Measurements from ENCODE around the gene PFDN1.

The PFDN1 gene

GRCh38 chr5:140338908-140339307 is 36.0 kb upstream of the PFDN1 start:
- no peak overlapping the region for H3K4me3 Mint-ChIP-seq
- no peaks in the 10 kb centered on the region for H3K27me3 Mint-ChIP-seq
- H3K27ac Mint-ChIP-seq = no peak overlapping the region
- H3K36me3 Mint-ChIP-seq (ENCODE audit: low read depth) = peaks cover 13% of the 10 kb centered on the region
- no peaks in the 10 kb centered on the region for H3K9me3 Mint-ChIP-seq
- H3K4me1 Mint-ChIP-seq (ENCODE audit: low read depth) = peaks cover 40% of the 10 kb centered on the region

GRCh38 chr5:140338336-140338735 is 35.4 kb upstream of the PFDN1 start:
- Mint-ChIP-seq H3K27me3 (no peaks in the 10 kb centered on the region), H3K36me3 (ENCODE audit: low read depth) (peaks cover 18% of the 10 kb centered on the region), H3K4me3 (no peak overlapping the region), H3K9me3 (no peaks in the 10 kb centered on the region), H3K27ac (no peak overlapping the region), H3K4me1 (ENCODE audit: low read depth) (peaks cover 34% of the 10 kb centered on the region)

GRCh38 chr5:140337880-140338279 is 35.0 kb upstream of the PFDN1 start:
- Mint-ChIP-seq H3K9me3 (no peaks in the 10 kb centered on the region), H3K27ac (no peak overlapping the region), H3K4me3 (no peak overlapping the region), H3K36me3 (ENCODE audit: low read depth) (peaks cover 22% of the 10 kb centered on the region), H3K4me1 (ENCODE audit: low read depth) (peaks cover 30% of the 10 kb centered on the region), H3K27me3 (no peaks in the 10 kb centered on the region)

- Mint-ChIP-seq H3K9me3 (no peaks in the 10 kb centered on the region), H3K27ac (no peak overlapping the region), H3K27me3 (no peaks in the 10 kb centered on the region), H3K36me3 (ENCODE audit: low read depth) (peaks cover 18% of the 10 kb centered on the region), H3K4me3 (no peak overlapping the region), H3K4me1 (ENCODE audit: low read depth) (peaks cover 15% of the 10 kb centered on the region)
These were observed 33.5 kb upstream of the PFDN1 start for GRCh38 chr5:140336388-140336787.

GRCh38 chr5:140331638-140332037 is 28.7 kb upstream of the PFDN1 start:
- H3K27ac Mint-ChIP-seq = no peak overlapping the region
- H3K4me1 Mint-ChIP-seq (ENCODE audit: low read depth) = peaks cover 4% of the 10 kb centered on the region
- peaks cover 14% of the 10 kb centered on the region for H3K36me3 Mint-ChIP-seq (ENCODE audit: low read depth)
- H3K27me3 Mint-ChIP-seq = peaks cover 3% of the 10 kb centered on the region
- no peak overlapping the region for H3K4me3 Mint-ChIP-seq
- no peaks in the 10 kb centered on the region for H3K9me3 Mint-ChIP-seq

- Mint-ChIP-seq H3K4me1 (ENCODE audit: low read depth) (peaks cover 4% of the 10 kb centered on the region), H3K4me3 (no peak overlapping the region), H3K27ac (no peak overlapping the region), H3K9me3 (no peaks in the 10 kb centered on the region), H3K27me3 (peaks cover 3% of the 10 kb centered on the region), H3K36me3 (ENCODE audit: low read depth) (peaks cover 14% of the 10 kb centered on the region)
These were observed 27.0 kb upstream of the PFDN1 start for GRCh38 chr5:140329739-140330481.

- Mint-ChIP-seq H3K9me3 (no peaks in the 10 kb centered on the region), H3K36me3 (ENCODE audit: low read depth) (peaks cover 3% of the 10 kb centered on the region), H3K27ac (no peak overlapping the region), H3K4me1 (ENCODE audit: low read depth) (peaks cover 13% of the 10 kb centered on the region), H3K4me3 (no peak overlapping the region), H3K27me3 (peaks cover 3% of the 10 kb centered on the region)
These were observed 25.3 kb upstream of the PFDN1 start for GRCh38 chr5:140328036-140328764.

GRCh38 chr5:140327589-140327988 is 24.7 kb upstream of the PFDN1 start:
- H3K27me3 Mint-ChIP-seq = peaks cover 3% of the 10 kb centered on the region

GRCh38 chr5:140325486-140325885 is 22.6 kb upstream of the PFDN1 start:
- H3K27me3 Mint-ChIP-seq = peaks cover 3% of the 10 kb centered on the region
- no peak overlapping the region for H3K27ac Mint-ChIP-seq
- no peaks in the 10 kb centered on the region for H3K9me3 Mint-ChIP-seq
- peaks cover 16% of the 10 kb centered on the region for H3K4me1 Mint-ChIP-seq (ENCODE audit: low read depth)
- H3K4me3 Mint-ChIP-seq = no peak overlapping the region
- H3K36me3 Mint-ChIP-seq (ENCODE audit: low read depth) = no peaks in the 10 kb centered on the region

More at GRCh38 chr5:140327589-140327988, 24.7 kb upstream of the PFDN1 start:
- Mint-ChIP-seq H3K27ac (no peak overlapping the region), H3K36me3 (ENCODE audit: low read depth) (no peaks in the 10 kb centered on the region), H3K4me3 (no peak overlapping the region), H3K9me3 (no peaks in the 10 kb centered on the region), H3K4me1 (ENCODE audit: low read depth) (peaks cover 16% of the 10 kb centered on the region)

GRCh38 chr5:140324617-140325241 is 21.8 kb upstream of the PFDN1 start:
- Mint-ChIP-seq H3K27me3 (peaks cover 3% of the 10 kb centered on the region), H3K4me3 (no peak overlapping the region), H3K9me3 (no peaks in the 10 kb centered on the region), H3K36me3 (ENCODE audit: low read depth) (no peaks in the 10 kb centered on the region), H3K27ac (no peak overlapping the region), H3K4me1 (ENCODE audit: low read depth) (peaks cover 16% of the 10 kb centered on the region)

GRCh38 chr5:140324041-140324600 is 21.2 kb upstream of the PFDN1 start:
- no peaks in the 10 kb centered on the region for H3K9me3 Mint-ChIP-seq
- no peak overlapping the region for H3K27ac Mint-ChIP-seq
- peaks cover 16% of the 10 kb centered on the region for H3K4me1 Mint-ChIP-seq (ENCODE audit: low read depth)
- H3K27me3 Mint-ChIP-seq = peaks cover 3% of the 10 kb centered on the region
- no peaks in the 10 kb centered on the region for H3K36me3 Mint-ChIP-seq (ENCODE audit: low read depth)
- no peak overlapping the region for H3K4me3 Mint-ChIP-seq

GRCh38 chr5:140322751-140323731 is 20.1 kb upstream of the PFDN1 start:
- H3K4me3 Mint-ChIP-seq = no peak overlapping the region
- peaks cover 16% of the 10 kb centered on the region for H3K4me1 Mint-ChIP-seq (ENCODE audit: low read depth)
- H3K36me3 Mint-ChIP-seq (ENCODE audit: low read depth) = no peaks in the 10 kb centered on the region
- H3K27ac Mint-ChIP-seq = no peak overlapping the region
- H3K9me3 Mint-ChIP-seq = no peaks in the 10 kb centered on the region
- H3K27me3 Mint-ChIP-seq = peaks cover 3% of the 10 kb centered on the region

- H3K9me3 Mint-ChIP-seq = no peaks in the 10 kb centered on the region
- H3K4me3 Mint-ChIP-seq = no peak overlapping the region
- no peaks in the 10 kb centered on the region for H3K36me3 Mint-ChIP-seq (ENCODE audit: low read depth)
- H3K4me1 Mint-ChIP-seq (ENCODE audit: low read depth) = peaks cover 16% of the 10 kb centered on the region
- no peak overlapping the region for H3K27ac Mint-ChIP-seq
- no peaks in the 10 kb centered on the region for H3K27me3 Mint-ChIP-seq
These were observed 18.9 kb upstream of the PFDN1 start for GRCh38 chr5:140321796-140322195.

- H3K4me3 Mint-ChIP-seq = no peak overlapping the region
- H3K36me3 Mint-ChIP-seq (ENCODE audit: low read depth) = no peaks in the 10 kb centered on the region
- no peaks in the 10 kb centered on the region for H3K27me3 Mint-ChIP-seq
- peaks cover 11% of the 10 kb centered on the region for H3K4me1 Mint-ChIP-seq (ENCODE audit: low read depth)
- H3K9me3 Mint-ChIP-seq = no peaks in the 10 kb centered on the region
- no peak overlapping the region for H3K27ac Mint-ChIP-seq
These were observed 16.9 kb upstream of the PFDN1 start for GRCh38 chr5:140319833-140320232.

All from stimulated activated naive CD8-positive, alpha-beta T cell treated with anti-CD3 and anti-CD28 coated beads, Interleukin-15, Interleukin-2, amounts not matched to agents 100 ng/mL and 50 ng/mL, for 24 hours (primary cell).